Epithelial cell of esophagus (primary cell): ENCODE results near the gene PTGIR.

ENCODE experiments used
- DNase-seq: peaks from one replicate; pipeline ENCODE4 v3.0.0; 2010; ENCODE audit warnings: low read depth
- H3K4me3 ChIP-seq: 2 replicates; pipeline ENCODE4 v1.5.1; 2011; ENCODE audit warnings: mild to moderate bottlenecking, low read length, control low read depth
- TF ChIP-seq, protein P1 (sequence below): IDR thresholded peaks from 2 replicates; pipeline ENCODE4 v1.5.1; 2011; ENCODE audit warnings: low read depth, mild to moderate bottlenecking, low read length, control low read depth, inconsistent platforms; ENCODE audit not compliant: insufficient read depth; ENCODE audit errors: missing control alignments

The PTGIR gene

DNA sequence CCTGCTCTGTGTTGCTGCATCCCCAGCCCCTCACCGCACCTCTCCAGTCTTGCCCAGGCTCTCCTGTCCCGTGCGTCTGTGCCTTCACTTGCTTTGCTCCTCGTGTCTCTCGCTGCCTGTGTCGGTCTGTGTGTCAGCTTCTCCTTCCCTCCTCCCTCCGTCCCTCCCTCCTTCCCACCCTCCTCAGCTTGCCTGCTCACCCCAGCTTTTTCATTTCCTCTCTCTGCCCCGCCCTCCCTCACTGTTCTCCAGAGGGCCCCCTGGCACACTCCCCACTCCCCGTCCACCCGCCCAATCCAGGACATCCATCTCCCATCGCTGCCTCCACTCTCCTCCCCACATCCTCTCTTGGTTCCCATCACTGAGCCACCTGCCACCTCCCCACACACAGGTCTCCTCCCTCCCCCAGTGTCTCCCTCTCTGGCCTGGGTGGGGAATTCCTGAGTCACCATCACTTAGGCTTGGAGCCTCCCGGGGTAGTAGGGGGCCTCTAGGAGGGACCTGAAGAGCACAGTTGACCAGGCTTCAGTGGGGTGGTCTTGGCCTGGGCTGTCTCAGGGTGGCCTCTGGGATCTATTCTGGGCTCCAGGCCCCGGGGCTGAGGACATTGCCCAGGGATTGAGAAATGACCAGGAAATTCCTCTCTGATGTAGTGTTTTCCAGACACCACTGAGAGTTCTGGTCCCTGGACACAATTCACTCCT lies at the start of gene PTGIR:
Gene PTGIR, minus strand, starts transcription at position 132 of the 704 bp plus-strand sequence. CDS start 864 bp downstream, outside the sequence.
- TF ChIP-seq, protein P1, sequence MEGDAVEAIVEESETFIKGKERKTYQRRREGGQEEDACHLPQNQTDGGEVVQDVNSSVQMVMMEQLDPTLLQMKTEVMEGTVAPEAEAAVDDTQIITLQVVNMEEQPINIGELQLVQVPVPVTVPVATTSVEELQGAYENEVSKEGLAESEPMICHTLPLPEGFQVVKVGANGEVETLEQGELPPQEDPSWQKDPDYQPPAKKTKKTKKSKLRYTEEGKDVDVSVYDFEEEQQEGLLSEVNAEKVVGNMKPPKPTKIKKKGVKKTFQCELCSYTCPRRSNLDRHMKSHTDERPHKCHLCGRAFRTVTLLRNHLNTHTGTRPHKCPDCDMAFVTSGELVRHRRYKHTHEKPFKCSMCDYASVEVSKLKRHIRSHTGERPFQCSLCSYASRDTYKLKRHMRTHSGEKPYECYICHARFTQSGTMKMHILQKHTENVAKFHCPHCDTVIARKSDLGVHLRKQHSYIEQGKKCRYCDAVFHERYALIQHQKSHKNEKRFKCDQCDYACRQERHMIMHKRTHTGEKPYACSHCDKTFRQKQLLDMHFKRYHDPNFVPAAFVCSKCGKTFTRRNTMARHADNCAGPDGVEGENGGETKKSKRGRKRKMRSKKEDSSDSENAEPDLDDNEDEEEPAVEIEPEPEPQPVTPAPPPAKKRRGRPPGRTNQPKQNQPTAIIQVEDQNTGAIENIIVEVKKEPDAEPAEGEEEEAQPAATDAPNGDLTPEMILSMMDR, result no peak
- DNase-seq, result peak; percentile 39
- H3K4me3 ChIP-seq, result no peak within 1 kb of the TSS

DNA sequence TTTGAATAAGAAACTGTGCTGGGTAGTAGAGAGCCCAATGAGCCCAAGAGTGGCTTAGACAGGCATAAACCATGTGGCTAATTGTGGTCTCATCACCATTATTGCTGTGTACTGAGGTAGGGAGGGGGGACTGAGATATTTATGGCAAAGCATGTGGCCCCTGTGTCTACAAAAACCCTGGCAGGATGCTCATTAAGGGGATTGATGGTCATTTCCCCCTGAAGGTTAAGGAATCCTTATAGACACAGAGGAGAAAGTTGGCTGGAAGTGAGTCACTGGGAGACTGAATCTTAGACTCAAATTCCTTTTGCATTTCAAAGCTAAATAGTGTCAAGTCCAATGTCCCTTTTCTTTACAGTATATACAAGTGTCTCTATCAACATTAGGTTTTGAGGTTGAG lies 45.9 kb upstream of the PTGIR start:
- TF ChIP-seq, protein P1, result no peak
- peak; percentile 28 for DNase-seq

DNA sequence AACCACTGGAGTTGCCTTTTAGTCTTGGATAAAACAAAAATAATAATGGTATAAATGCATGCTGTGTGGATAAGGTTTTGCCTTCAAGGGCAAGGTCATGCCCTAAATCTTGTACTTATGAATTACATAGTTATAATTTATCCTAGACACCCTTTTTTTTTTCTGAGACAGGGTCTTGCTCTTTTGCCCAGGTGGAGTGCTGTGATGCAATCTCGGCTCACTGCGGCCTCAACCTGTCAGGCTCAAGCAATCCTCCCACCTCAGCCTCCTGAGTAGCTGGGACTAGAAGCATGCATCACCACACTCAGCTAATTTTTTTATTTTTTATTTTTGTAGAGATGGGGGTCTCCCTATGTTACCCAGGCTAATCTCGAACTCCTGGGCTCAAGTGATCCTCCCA lies 43.8 kb upstream of the PTGIR start:
- TF ChIP-seq, protein P1, result no peak
- no peak for DNase-seq
- no peak overlapping the region for H3K4me3 ChIP-seq

More for the DNA sequence above, 45.9 kb upstream of the PTGIR start:
- H3K4me3 ChIP-seq, result no peak overlapping the region

GRCh38 chr19:46665072-46665471 lies 40.2 kb upstream of the PTGIR start:
- TF ChIP-seq, protein P1, result no peak
- no peak overlapping the region for H3K4me3 ChIP-seq
- DNase-seq, result no peak

DNA sequence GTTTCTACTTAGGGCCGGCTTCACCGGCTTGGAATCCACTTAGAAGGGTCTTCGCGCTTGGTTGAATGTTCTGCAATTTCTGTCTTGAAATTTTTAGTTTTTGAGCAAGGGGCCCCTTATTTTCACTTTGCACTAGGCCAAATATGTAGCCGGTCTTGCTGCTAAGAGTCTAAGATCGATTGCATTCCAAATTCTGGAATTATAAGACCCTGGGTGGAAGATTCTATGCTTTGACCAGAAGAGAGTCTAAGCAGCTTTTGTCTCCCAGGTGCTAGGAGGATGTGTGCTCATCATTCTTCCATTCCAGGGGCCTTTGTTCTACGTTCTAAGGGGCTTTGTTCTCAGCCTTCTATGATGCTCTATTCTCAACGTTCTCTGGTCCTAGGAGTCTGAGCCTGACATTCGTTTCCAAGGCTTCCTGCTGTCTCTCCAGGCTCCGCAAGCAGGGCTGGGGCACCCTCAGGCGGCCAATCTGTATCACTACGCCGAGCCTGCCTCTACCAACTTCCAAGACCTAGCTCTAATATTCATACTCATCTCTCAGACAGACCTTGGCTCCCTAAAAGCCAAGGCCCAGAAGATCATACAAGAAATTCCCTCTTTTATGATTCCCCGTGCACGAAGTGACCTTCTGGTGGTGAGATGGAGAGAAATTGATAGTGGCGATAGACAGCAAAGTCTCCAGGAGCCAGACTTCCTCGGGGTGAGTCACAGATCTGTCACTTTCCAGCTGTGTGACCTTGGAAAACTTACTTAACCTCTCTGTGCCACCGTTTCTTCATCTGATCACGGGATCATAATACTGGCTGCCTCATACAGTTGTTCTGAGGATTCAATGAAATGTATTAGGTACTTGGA lies 37.1 kb upstream of the PTGIR start:
- TF ChIP-seq, protein P1, result peak; percentile 97
- peak overlapping the region; percentile 31 for H3K4me3 ChIP-seq
- DNase-seq, result peak; percentile 93

- H3K4me3 ChIP-seq, result peak within 1 kb of the TSS; percentile 31
- peak; percentile 100 for DNase-seq
- TF ChIP-seq, protein P1, result no peak
Observed at GRCh38 chr19:46661020-46661731, 36.3 kb upstream of the PTGIR start, which contains the start of gene DACT3. TSS of gene DACT3 (minus strand) at chr19:46661182. CDS start at chr19:46661064, 118 bp downstream.
